ENCODE measurements around the gene RNU6-1. TPM values are rescaled to one million over a fixed set of nuclear protein-coding genes. Genes with fewer than 3 reads are reported as not detected.

The RNU6-1 gene
- total RNA-seq, 1 experiment from 2014 or later: not detected

DNA sequence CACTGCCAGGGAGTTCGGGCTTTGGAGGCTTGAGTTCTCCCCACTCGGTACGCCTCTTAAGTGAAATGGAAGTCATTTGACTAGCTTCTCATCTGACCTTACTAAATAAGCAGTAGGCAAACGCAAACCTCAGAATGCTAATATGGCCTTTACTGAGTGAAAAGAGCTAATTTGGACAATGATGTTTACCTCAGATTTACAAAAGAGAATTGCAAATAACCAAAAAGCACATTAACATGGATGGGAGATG, 1.6 kb upstream of the RNU6-1 start:
- Histone ChIP-seq H3K4me1 (ENCODE audit: control insufficient read depth, insufficient read depth, low read length) (peaks cover 74% of the 10 kb centered on the region), H3K36me3 (ENCODE audit: control insufficient read depth, insufficient read depth, low read length) (no peaks in the 10 kb centered on the region), H3K27me3 (ENCODE audit: control insufficient read depth, insufficient read depth, low read length) (no peaks in the 10 kb centered on the region), H3K9me3 (ENCODE audit: control insufficient read depth, insufficient read depth, low read depth, low read length) (no peaks in the 10 kb centered on the region), H3K4me3 (ENCODE audit: low read depth in 2 of 2, low read length in 2 of 2) (peak overlapping the region; percentile 81 to 85; a peak in 3 of 4 replicates), H3K27ac (ENCODE audit: low read length) (peak overlapping the region; percentile 89)
- intact Hi-C loops (cut with micrococcal nuclease; ENCODE audit: unreplicated experiment) (no loop called here), in situ Hi-C loops (cut with HindIII; ENCODE audit: low pct_unique_long_range_greater_than_20kb, low sequenced_read_pairs) (no loop called here)
- POLR2A ChIA-PET: no interaction called here
- BruUV-seq (replicated peaks): no TSS peak
- TF ChIP-seq SIN3A (IDR thresholded peaks at IDR 0.05; ENCODE audit: borderline replicate concordance, insufficient read depth, low read depth, low read length) (no peak), TCF7L2 (IDR thresholded peaks at IDR 0.05; ENCODE audit: low read depth, low read length) (no peak), POLR2AphosphoS5 (IDR thresholded peaks at IDR 0.05; ENCODE audit: low read depth, low read length) (no peak; the same call in 1 of the 2 replicates)
- TF ChIP-seq, protein P1, sequence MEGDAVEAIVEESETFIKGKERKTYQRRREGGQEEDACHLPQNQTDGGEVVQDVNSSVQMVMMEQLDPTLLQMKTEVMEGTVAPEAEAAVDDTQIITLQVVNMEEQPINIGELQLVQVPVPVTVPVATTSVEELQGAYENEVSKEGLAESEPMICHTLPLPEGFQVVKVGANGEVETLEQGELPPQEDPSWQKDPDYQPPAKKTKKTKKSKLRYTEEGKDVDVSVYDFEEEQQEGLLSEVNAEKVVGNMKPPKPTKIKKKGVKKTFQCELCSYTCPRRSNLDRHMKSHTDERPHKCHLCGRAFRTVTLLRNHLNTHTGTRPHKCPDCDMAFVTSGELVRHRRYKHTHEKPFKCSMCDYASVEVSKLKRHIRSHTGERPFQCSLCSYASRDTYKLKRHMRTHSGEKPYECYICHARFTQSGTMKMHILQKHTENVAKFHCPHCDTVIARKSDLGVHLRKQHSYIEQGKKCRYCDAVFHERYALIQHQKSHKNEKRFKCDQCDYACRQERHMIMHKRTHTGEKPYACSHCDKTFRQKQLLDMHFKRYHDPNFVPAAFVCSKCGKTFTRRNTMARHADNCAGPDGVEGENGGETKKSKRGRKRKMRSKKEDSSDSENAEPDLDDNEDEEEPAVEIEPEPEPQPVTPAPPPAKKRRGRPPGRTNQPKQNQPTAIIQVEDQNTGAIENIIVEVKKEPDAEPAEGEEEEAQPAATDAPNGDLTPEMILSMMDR (IDR thresholded peaks at IDR 0.05): no peak
- TF ChIP-seq, protein P2, sequence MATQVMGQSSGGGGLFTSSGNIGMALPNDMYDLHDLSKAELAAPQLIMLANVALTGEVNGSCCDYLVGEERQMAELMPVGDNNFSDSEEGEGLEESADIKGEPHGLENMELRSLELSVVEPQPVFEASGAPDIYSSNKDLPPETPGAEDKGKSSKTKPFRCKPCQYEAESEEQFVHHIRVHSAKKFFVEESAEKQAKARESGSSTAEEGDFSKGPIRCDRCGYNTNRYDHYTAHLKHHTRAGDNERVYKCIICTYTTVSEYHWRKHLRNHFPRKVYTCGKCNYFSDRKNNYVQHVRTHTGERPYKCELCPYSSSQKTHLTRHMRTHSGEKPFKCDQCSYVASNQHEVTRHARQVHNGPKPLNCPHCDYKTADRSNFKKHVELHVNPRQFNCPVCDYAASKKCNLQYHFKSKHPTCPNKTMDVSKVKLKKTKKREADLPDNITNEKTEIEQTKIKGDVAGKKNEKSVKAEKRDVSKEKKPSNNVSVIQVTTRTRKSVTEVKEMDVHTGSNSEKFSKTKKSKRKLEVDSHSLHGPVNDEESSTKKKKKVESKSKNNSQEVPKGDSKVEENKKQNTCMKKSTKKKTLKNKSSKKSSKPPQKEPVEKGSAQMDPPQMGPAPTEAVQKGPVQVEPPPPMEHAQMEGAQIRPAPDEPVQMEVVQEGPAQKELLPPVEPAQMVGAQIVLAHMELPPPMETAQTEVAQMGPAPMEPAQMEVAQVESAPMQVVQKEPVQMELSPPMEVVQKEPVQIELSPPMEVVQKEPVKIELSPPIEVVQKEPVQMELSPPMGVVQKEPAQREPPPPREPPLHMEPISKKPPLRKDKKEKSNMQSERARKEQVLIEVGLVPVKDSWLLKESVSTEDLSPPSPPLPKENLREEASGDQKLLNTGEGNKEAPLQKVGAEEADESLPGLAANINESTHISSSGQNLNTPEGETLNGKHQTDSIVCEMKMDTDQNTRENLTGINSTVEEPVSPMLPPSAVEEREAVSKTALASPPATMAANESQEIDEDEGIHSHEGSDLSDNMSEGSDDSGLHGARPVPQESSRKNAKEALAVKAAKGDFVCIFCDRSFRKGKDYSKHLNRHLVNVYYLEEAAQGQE (IDR thresholded peaks at IDR 0.05; ENCODE audit: insufficient read depth in 1 of 2, low read depth in 2 of 2, low read length in 1 of 2): no peak
- DNase-seq (ENCODE audit: low read depth, low spot score) (no peak), ATAC-seq (no peak)
- CTCF ChIA-PET: interaction anchor here (0.7 kb wide), 1 partner anchor 1343 kb away, joined by 8 read pairs; no protein-coding TSS in a partner anchor

DNA sequence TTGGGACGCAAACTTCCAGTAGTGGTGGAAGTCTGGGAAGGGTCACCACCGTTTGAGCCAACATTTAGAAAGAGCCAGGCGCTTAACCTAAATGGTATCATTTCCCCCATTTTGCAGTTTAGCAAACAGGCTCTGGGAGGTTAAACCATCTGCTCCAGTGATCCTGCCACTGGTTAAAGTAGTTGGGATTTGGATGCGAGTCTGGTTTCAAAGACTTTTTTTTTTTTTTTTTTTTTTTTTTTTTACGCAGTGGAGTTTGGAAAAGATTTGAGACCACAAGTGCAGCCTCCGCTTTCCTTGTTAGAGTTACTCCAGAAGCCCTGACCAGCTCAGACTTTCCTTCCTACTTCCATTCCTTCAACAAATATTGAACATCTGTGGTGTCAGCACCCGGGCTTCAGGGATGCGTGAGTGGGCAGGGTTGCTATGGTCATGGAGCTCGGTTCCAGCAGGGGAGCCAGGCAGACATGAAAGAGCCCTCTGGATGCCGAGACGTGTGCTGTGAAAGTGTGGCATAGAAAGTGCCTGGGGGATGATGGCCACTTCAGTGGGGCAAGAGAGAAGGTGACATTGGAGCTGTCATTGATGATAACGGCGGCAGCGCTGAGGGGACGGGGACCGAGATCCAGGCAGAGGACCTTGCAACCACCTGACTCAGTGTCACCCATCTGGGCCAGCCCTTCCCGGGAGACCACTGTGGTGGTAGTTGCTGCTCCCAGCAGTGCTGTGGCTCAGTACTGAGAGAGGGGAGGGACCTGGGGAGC, 1.1 kb upstream of the RNU6-1 start:
- CTCF ChIA-PET: interaction anchor here (0.7 kb wide), 2 partner anchors 412 to 1343 kb away, joined by 7 to 8 read pairs; no protein-coding TSS in a partner anchor
- BruUV-seq (replicated peaks): TSS peak; percentile 89
- H3K36me3 ChIP-seq (ENCODE audit: control insufficient read depth, insufficient read depth, low read length): no peaks in the 10 kb centered on the region
- peak overlapping the region; percentile 81 to 85 for H3K4me3 ChIP-seq (ENCODE audit: low read depth in 2 of 2, low read length in 2 of 2)
- no peaks in the 10 kb centered on the region for H3K9me3 ChIP-seq (ENCODE audit: control insufficient read depth, insufficient read depth, low read depth, low read length)
- DNase-seq (ENCODE audit: low read depth, low spot score) (no peak), ATAC-seq (no peak)
- H3K27ac ChIP-seq (ENCODE audit: low read length): peak overlapping the region; percentile 89
- POLR2A ChIA-PET: interaction anchor here (0.6 to 0.7 kb wide), 2 partner anchors 10 to 242 kb away, joined by 3 to 4 read pairs; no protein-coding TSS in a partner anchor
- TF ChIP-seq POLR2AphosphoS5 (IDR thresholded peaks at IDR 0.05; ENCODE audit: low read depth, low read length): no peak; the same call in 1 of the 2 replicates
- TF ChIP-seq SIN3A (IDR thresholded peaks at IDR 0.05; ENCODE audit: borderline replicate concordance, insufficient read depth, low read depth, low read length): no peak
- TF ChIP-seq, protein P2 (IDR thresholded peaks at IDR 0.05; ENCODE audit: insufficient read depth in 1 of 2, low read depth in 2 of 2, low read length in 1 of 2): no peak
- TF ChIP-seq TCF7L2 (IDR thresholded peaks at IDR 0.05; ENCODE audit: low read depth, low read length): no peak
- TF ChIP-seq, protein P1 (IDR thresholded peaks at IDR 0.05): no peak
- H3K27me3 ChIP-seq (ENCODE audit: control insufficient read depth, insufficient read depth, low read length): no peaks in the 10 kb centered on the region
- H3K4me1 ChIP-seq (ENCODE audit: control insufficient read depth, insufficient read depth, low read length): peaks cover 79% of the 10 kb centered on the region
- in situ Hi-C loops (cut with HindIII; ENCODE audit: low pct_unique_long_range_greater_than_20kb, low sequenced_read_pairs): no loop called here
- intact Hi-C loops (cut with micrococcal nuclease; ENCODE audit: unreplicated experiment): no loop called here
